T-helper 9 cell (primary cell): ENCODE data around the gene MRPS7.
A peak's percentile ranks its signal among the peaks of the same experiment; 100 is the strongest.
"Not testable (repeated sequence)": the region's sequence is repeated elsewhere in the genome, so short reads cannot be mapped to it uniquely, and the experiment has no call there.

ENCODE experiments used
- DNase-seq: peaks from one replicate; pipeline ENCODE4 v3.0.0-alpha.2; 2020

Gene MRPS7

DNA sequence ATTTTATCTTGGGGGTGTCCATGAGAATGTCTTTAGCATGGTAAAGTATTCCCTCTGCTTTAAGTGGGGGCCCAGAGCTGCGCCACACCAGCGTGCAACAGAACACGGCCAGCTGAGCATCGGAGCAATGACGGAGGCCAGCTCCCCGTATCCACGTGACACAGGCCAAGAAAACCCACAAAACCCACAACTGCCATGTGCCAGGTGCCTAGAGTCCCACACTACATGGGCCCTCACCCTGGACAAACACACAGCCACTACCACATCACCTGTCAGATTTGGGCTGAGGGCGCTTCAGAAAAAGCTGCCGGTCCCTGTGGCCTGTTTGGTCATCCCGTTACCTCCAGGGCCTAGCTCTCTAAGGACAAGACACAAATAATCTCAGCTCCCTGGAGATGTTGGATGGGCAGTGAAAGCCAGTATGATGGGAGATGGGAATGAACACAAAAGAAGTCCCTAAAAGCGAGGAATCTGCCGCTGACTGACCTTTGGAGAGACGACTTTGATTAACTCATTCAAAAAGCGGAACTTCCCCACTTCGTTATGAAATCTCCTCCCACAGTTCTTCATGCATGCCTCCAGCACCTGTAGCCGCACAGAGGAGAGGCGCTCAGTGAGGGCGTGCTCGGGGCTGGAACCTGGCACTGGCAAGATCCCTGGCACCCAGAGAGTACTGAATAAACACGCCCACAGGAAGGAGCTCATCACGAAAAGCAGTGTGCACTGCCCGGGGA, 17.4 kb upstream of the MRPS7 start:
- DNase-seq, result no peak

GRCh38 chr17:75245011-75245410, 16.7 kb upstream of the MRPS7 start:
- no peak for DNase-seq

DNA sequence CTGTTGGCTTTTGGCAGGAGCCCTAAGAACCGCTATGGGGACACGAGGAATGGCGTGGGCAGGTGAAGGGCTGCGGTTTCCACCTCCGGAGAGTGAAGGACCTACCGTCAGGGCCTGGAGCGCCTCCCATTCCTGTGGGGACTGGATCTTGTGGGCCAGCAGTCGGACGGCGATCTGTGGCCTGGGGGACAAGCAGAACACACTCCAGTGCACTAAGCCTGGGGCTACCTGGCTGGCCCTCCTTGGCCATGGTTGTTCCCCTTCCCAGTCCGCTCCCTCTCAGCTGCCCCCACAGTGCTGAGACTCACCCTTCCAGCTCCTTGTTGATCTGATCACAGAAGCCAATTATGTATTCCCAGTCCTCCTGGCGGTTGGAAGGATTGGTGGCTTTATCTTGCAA, 15.3 kb upstream of the MRPS7 start:
- no peak for DNase-seq

- DNase-seq, result no peak
Measured at GRCh38 chr17:75249564-75249963, 12.1 kb upstream of the MRPS7 start.

DNA sequence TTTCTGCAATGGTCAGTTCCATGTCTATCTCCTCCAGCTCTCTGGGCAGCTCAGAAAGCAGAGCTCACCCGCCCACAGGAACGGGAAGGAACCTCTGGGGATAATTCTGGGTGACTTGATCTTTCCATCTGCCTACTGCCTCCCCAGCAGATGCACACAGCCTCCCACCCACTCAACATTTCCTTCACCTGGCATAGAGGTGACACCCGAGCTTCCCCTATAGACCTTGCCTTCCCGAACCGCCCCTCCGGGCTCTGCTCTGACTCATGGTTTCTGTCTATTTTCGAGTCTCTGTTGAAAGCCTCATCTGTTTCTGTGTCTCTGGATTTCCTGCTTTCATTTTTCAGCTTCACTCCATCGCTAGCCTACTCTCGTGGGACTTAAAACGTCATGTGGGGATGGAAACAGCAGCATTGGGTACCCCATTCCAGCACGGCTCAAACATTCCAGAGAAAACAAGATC, 11.6 kb upstream of the MRPS7 start:
- DNase-seq, result peak; percentile 46

GRCh38 chr17:75252039-75252816, 9.5 kb upstream of the MRPS7 start:
- no peak for DNase-seq

DNA sequence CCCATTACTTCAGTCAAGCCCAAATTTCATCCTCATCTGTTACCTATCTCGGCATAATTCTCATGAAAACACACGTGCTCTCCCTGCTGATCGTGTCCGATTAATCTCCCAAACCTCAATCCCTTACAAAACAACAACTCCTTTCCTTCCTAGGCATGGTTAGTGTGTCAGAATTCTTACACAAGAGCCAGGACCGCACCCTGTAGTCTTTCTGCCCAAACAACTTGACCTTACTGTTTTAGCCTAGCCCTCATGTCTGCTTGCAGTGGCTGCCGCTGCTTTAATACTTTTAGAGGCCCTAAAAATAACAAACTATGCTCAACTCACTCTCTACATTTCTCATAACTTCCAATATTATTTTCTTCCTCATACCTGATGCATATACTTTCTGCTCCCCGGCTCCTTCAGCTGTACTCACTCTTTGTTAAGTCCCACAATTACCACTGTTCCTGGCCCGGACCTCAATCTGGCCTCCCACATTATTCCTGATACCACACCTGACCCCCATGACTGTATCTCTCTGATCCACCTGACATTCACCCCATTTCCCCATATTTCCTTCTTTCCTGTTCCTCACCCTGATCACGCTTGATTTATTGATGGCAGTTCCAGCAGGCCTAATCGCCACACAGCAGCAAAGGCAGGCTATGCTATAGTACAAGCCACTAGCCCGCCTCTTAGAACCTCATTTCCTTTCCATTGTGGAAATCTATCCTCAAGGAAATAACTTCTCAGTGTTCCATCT, 5.6 kb upstream of the MRPS7 start:
- not testable (repeated sequence) for DNase-seq

DNA sequence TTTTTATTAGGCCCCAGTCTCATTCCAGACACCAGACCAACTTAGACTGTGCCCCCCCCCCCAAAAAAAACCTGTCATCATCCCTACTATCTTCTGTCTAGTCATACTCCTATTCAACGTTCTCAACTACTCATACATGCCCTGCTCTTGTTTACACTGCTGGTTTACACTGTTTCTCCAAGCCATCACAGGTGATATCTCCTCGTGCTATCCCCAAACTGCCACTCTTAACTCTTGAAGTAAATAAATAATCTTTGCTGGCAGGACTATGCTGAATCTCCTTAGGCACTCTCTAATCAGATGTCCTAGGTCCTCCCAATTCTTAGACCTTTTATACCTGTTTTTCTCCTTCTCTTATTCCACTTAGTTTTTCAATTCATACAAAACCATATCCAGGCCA, 4.5 kb upstream of the MRPS7 start:
- not testable (repeated sequence) for DNase-seq

DNA sequence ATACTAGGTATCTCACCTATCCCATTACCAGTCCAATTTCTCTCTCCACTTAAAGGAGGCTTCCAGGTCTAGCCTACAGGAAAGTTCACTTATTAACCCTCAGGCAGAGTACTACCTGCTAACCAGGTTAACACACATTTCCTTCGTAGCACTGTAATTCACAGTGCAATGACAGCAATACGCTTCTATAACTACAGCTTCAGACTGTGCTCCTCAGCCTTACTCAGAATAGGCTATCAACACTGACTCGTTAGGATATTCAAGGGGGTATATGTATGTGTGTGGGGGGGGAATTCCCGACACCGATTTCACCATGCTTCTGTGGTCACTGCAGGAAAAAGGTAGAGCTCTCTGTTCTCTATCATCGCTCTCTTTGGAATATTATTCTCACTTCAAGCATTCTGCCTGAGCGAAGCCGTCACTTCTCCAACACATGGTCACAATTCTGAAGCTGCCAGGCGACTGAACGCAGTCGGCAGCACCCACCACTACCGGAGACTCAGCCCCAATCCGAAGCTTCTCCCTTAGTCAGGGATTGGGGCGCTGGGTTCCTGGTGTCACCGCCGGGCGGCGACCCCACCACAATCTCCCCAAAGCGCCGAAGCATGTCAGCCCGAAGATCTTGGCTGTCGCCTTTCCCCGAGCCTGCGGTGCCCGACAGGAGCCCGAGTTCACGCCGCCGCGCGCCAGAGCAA, 891 bp upstream of the MRPS7 start:
- DNase-seq, result no peak

DNA sequence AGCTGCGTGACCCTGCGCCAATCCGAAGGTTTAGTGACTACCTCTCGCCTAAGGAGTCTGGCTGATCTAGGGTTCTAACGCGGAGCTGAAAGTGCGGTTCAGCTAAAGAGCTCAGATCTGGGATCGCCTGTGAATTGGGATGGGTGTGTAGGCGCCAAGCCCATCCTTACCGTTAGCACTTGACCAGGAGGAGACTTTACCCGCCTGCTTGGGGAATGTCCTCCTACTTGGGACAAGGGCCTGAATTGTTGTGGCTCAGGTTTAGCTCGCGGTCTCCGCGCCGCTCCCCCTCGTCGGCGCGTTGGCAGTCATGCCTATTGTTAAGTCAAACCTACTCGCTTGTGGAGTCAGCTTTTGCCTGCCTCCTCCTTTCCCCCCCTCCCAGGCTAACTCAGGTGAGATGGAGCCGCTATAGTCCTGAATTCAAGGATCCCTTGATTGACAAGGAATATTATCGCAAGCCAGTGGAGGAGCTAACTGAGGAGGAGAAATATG, 480 bp downstream of the MRPS7 start:
- DNase-seq, result no peak

DNA sequence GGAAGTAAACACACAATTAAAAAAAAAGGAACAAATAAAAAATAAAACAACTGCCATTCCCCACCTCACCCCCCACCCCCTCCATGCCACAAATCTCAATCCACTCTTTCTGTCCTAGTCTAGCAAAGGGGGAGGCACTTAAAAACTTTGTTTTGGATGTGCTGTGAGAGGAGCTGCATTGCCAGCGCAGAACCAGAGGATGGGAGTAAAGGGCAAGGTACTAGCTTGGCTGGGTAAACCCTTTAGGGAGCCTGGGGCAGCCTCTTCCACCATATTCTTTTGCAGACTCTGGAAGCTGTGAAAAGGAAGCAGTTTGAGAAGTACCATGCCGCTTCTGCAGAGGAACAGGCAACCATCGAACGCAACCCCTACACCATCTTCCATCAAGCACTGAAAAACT, 1.4 kb downstream of the MRPS7 start:
- no peak for DNase-seq

DNA sequence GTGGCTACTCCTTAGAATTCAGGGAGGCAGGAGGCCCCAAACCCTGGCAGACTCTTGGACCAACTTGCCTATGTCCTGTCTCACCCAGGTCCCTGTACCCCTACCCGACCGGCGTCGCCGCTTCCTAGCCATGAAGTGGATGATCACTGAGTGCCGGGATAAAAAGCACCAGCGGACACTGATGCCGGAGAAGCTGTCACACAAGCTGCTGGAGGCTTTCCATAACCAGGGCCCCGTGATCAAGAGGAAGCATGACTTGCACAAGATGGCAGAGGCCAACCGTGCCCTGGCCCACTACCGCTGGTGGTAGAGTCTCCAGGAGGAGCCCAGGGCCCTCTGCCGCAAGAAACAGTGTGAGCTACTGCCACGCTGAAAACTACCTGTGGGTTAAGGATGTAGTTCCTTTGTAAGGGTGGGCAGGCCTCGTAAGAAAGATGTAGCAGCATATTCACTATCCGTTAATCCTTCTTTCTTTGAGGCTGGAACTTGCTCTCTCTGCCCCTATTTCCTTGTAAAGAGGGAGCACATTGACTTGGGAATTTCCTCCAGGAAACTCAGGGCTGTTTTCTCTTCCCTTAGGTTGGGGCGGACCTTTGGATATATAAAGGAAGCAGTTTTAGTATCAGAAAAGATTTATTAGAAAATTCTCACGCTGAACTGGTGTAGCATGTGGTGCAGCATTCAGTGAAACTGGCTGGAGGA, 4.1 kb downstream of the MRPS7 start:
- DNase-seq, result no peak

DNA sequence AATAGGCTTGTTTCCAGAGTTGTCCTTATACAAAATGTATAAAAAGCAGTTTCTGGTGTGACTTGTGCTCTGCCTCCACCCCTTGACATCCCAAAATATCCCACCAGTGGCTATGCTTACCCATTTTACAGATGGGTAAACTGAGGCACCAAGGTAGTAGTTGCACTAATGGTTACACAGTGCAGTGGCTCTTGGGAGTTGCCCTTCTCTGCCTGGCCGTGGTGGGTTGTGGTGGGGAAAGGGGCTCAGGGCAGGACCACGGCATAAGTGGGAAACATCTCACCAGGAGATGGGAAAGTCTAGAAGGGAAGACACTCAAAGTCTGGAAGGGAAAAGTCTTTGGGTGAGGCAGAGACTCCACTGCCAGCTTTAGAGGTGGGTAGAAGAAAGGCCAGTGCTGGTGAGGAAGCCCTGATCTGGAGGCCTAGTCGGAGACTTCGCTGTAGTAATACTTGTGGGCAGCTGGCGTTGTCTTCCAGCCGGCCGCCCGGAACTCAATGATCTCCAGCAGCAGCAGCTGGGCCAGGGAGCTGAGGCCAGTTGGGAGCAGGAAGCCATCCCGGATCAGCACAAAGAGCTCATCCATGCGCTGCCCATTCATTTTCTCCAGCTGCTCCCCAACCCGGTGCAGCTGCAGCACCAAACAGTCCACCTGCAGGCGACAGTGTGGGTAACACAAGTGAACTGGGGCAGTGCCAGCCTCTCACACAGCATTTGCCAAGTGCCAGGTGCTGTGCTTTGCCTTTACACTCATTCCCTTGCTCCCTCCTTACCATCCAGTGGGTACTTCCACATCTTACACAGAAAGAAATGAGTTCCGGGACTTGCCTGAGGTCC, 4.9 kb downstream of the MRPS7 start:
- DNase-seq, result no peak

DNA sequence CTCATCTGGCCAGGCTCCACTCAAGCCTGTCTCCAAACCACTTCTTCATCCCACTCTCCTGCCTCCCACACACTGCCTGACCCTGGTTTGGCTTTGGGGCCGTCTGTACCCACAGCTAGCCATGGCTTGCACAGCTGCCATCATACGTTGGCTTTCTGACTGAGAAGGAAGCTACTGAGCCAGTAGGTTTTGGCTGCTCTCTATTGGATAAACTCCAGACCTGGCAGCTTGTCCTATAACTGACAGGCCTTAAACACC, 5.4 kb downstream of the MRPS7 start:
- no peak for DNase-seq

- no peak for DNase-seq
Measured at GRCh38 chr17:75267411-75268232, 5.9 kb downstream of the MRPS7 start.

DNA sequence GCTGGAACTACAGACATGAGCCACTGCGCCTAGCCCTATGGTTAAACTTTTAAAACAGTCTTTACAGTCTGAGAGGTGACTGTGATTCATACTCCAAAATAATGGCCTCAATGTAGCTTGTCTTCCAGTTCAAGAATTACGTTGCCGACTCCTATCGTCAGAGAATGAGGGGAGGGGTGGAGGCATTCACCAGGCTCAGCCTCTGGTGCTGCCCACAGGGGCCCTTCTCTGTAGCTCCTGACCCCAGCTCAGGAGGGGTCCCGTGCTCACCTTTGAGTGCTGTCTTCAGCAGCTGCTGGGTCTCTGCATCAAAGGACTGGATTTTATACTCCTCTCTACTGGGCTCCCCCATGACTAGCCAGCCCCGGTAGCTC, 8.2 kb downstream of the MRPS7 start:
- no peak for DNase-seq

- peak; percentile 29 for DNase-seq
Measured at GRCh38 chr17:75270218-75270965, 8.7 kb downstream of the MRPS7 start.

- no peak for DNase-seq
Measured at GRCh38 chr17:75270966-75271232, 9.2 kb downstream of the MRPS7 start, which contains the start of gene MIF4GD. MIF4GD (minus strand) TSS chr17:75271231; CDS start chr17:75270195, 1,036 bp downstream.

DNA sequence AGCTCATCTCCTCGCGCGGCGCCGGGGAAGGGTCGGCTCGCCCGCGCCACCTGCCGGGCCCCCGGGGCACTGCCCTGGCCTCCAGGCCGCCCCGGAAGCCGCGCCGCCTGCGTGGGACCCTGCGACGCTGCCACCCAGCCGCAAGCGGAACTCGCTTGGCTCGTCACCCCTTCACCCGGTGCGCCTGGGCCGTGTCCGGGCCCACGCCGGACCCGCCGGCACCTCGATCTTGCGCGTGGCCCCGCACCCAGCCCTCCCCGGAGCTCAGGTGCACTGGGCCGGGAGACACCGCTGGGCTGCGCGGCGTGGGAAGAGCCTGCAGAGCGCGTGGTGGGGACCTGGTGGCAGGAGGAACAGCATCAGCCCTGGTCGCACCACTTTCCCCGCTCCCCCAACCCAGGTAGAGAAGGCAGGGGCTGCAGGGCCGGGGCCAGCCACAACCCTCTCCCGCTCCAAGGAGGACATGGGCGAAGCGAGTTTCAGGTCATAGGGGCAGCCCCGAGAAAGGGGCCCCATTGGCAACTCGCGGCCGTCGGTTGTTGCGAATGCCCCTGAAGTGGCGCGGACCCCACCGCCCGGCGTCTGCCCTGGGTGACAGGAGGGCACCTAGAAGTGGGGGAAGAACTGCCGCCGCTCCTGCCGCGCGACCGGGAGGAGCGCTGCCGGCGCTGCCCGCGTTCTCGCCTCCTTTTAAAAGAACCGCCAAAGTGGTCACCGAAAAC, 9.7 kb downstream of the MRPS7 start:
- peak; percentile 83 for DNase-seq
